ENCODE measurements around the gene FAM120C. TPM values are rescaled to one million over a fixed set of nuclear protein-coding genes. Genes with fewer than 3 reads are reported as not detected.

Gene FAM120C, protein sequence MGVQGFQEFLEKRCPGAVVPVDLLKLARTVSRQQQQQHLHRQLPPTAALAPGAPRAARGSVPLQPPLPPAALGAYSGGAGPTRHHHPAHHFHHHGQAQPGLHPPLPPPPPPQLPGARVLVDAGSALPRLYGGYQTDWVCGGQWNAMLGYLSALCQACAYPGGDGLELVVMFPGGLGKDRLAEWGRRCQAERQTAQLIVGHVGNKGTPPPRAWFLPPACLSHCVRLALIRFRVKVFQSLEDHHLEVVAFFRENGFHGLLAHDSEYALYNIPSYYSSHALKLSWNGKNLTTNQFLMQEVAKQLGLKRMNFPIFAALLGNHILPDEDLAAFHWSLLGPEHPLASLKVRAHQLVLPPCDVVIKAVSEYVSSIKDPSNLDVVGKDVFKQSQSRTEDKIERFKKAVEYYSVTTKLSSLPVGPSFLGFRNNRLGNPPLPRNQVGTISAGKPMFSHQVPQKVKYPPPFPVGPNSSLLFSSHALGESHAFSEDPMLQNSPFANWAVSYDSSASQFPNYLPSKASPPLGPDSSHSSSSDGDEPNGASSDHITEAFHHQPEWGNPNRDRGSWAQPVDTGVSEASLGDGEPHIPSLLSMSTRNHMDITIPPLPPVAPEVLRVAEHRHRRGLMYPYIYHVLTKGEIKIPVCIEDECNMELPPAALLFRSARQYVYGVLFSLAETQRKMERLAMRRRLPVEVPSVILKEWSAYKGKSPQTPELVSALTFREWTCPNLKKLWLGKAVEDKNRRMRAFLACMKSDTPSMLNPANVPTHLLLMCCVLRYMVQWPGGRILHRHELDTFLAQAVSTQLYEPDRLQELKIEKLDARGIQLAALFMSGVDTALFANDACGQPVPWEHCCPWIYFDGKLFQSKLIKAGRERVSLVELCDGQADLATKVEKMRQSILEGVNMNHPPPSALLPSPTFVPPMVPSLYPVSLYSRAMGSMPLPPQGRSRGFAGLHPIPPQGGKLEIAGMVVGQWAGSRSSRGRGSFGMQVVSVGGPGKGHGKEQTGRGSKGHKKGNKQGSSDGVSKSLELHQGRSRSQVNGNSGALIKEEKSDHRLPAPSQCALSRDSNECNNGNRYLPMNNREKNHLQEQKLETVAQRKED
- total RNA-seq (10 to 100 TPM in 5 of 7 donors, 1 to 10 TPM in 2; 8.6 to 19.3 (median 16.0) TPM), polyA plus RNA-seq (1 to 10 TPM; 3.3 to 7.5 TPM)
- long read RNA-seq, donor 1, partial matches to known transcripts, result 0 of 7 reads
- long read RNA-seq, donor 1, other reads (novel, unspliced or antisense), result 7 of 7 reads
- long read RNA-seq, donor 2, result 0 reads
- long read RNA-seq, donor 3, partial matches to known transcripts, result 0 of 6 reads
- long read RNA-seq, donor 3, other reads (novel, unspliced or antisense), result 4 of 6 reads

DNA sequence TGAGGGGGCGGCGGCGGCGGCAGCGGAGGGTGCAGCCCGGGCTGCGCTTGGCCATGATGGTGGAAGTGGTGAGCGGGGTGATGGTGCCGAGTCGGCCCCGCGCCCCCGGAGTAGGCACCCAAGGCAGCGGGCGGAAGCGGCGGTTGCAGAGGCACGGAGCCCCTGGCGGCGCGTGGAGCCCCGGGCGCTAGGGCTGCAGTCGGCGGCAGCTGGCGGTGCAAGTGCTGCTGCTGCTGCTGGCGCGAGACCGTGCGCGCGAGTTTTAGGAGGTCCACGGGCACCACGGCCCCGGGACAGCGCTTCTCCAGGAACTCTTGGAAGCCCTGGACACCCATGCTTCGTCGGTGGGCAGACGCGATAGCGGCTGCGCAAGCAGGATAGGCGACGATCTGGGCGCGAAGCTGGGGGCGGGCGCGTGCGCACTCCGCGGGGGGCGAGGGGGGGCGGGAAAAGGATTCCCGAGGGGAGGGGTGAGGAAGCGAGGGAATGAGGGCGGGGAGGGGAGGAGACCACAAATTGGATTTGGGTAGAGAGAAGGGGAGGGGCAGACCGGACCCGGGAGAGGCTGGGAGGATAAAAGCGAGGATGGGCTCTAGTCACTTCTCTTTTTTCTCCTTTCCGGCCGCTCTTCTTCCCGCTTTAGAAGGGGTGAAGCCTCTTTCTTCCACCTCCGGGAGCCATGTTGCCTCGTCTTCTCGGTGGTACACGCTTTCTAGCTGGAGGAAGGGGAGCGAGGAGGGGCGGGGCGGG lies at the start of gene FAM120C:
Gene FAM120C, minus strand, starts transcription at position 391 of the 750 bp plus-strand sequence. Its CDS starts 56 bp downstream, at position 335.
- peak within 1 kb of the TSS; percentile 43 for H3K4me3 ChIP-seq
- peaks cover 3% of the 10 kb centered on the region for H3K4me1 ChIP-seq (ENCODE audit: insufficient read depth)
- TF ChIP-seq EP300 (IDR thresholded peaks at IDR 0.05) (no peak), CTCF (IDR thresholded peaks at IDR 0.05) (no peak), POLR2A (IDR thresholded peaks at IDR 0.05) (no peak)
- H3K9me3 ChIP-seq, result no peaks in the 10 kb centered on the region
- no peaks in the 10 kb centered on the region for H3K27me3 ChIP-seq
- DNase-seq, result peak; percentile 71 to 80 (median 74)
- H3K36me3 ChIP-seq, result no peaks in the 10 kb centered on the region
- peak within 1 kb of the TSS; percentile 66 to 82 for H3K27ac ChIP-seq
- WGBS, 3 donors, result 33 to 41% (median 34%) methylated on average over 67 to 70 of the region's 70 CpGs
- intact Hi-C loops (cut with DNase I), result loop anchor here in 1 of 4 donors (10.0 kb wide), 1 partner anchor 822 kb away; the partner anchor contains the start of gene APEX2

DNA sequence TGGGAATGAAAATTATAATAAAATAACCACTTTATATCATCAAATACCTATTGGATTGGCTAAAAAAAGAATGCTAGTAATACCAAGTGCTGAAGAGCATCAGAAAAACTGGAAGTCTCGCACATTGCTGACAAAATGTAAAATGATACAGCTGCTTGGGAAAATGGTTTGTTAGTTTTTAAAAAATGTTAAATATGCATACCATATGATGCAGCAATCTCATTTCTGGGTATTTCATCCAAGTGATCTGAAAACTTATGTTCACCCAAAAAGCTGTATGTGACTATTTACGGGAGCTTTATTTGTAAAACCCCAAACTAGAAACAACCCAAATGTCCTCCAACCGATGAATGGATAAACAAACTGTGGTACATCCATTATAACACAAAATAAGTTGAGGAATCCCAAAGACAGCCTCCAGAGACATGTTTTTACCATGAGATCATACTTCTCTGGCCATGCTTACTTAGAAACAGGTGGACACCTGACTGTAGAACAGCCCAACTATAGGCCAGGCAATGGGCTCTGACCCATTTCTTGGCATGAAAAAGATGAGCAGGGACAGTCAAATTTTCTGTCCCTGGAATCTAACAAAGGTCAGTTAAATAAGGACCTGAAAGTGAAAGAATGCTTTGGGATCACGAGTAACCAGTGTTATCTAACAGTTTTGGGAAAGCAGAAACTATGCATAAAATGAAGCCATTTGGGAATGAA lies 47.5 kb upstream of the FAM120C start:
- no peaks in the 10 kb centered on the region for H3K9me3 ChIP-seq
- no peaks in the 10 kb centered on the region for H3K27me3 ChIP-seq
- H3K4me3 ChIP-seq, result no peak overlapping the region
- TF ChIP-seq EP300 (IDR thresholded peaks at IDR 0.05) (no peak), POLR2A (IDR thresholded peaks at IDR 0.05) (no peak), CTCF (IDR thresholded peaks at IDR 0.05) (no peak)
- DNase-seq, result no peak
- H3K36me3 ChIP-seq, result no peaks in the 10 kb centered on the region
- intact Hi-C loops (cut with DNase I), result no loop called here
- H3K4me1 ChIP-seq (ENCODE audit: insufficient read depth), result no peaks in the 10 kb centered on the region
- 36 to 46% (median 40%) methylated on average over 4 of the region's 4 CpGs for WGBS, 3 donors
- no peak overlapping the region for H3K27ac ChIP-seq

DNA sequence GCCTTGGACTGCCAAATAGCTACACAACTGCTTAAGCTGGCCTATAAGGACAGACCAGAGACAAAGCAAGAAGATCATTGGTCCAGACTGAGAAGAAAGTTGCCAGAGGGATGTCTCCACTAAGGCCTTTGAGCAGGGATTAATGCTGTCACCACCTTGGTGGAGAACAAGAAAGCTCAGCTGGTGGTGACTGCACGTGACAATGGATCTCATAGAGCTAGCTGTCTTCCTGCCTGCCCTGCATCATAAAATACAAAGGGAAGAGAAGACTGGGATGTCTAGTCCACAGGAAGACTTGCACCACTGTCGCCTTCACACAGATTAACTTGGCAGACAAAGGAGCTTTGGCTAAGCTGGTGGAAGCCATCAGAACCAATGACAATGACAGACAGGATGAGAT lies 40.5 kb upstream of the FAM120C start:
- no peaks in the 10 kb centered on the region for H3K9me3 ChIP-seq
- H3K4me3 ChIP-seq, result no peak overlapping the region
- H3K27ac ChIP-seq, result no peak overlapping the region
- H3K27me3 ChIP-seq, result no peaks in the 10 kb centered on the region
- 71 to 76% (median 73%) methylated on average over 2 of the region's 2 CpGs for WGBS, 3 donors
- H3K4me1 ChIP-seq (ENCODE audit: insufficient read depth), result no peaks in the 10 kb centered on the region
- intact Hi-C loops (cut with DNase I), result no loop called here
- no peaks in the 10 kb centered on the region for H3K36me3 ChIP-seq
- TF ChIP-seq POLR2A (IDR thresholded peaks at IDR 0.05) (no peak), EP300 (IDR thresholded peaks at IDR 0.05) (no peak), CTCF (IDR thresholded peaks at IDR 0.05) (no peak)
- DNase-seq, result no peak
